GM18861 (cell line): ENCODE measurements around the gene CSTF2T.

ENCODE experiments used
- ATAC-seq: cut with Tn5 transposase; IDR thresholded peaks from one replicate; pipeline ENCODE4 v1.9.1; 2021; ENCODE audit not compliant: unreplicated experiment

CSTF2T gene

GRCh38 chr10:51651063-51651462, 48.3 kb downstream of the CSTF2T start:
- ATAC-seq: no peak

- no peak for ATAC-seq
Observed at GRCh38 chr10:51649064-51649463, 50.3 kb downstream of the CSTF2T start.
